GM21576 (cell line): Measurements from ENCODE around the gene SYT13.
A peak's percentile ranks its signal among the peaks of the same experiment; 100 is the strongest.
"Not testable (repeated sequence)": the region's sequence is repeated elsewhere in the genome, so short reads cannot be mapped to it uniquely, and the experiment has no call there.

ENCODE experiments used
- ATAC-seq: cut with Tn5 transposase; IDR thresholded peaks from one replicate; pipeline ENCODE4 v1.9.1; 2021; ENCODE audit warnings: mild to moderate bottlenecking, moderate library complexity; ENCODE audit not compliant: unreplicated experiment

The SYT13 gene

GRCh38 chr11:45250035-45250718 lies 36.0 kb downstream of the SYT13 start:
- no peak for ATAC-seq

- ATAC-seq, result not testable (repeated sequence)
These were observed 36.8 kb downstream of the SYT13 start for GRCh38 chr11:45249372-45249771.

- no peak for ATAC-seq
These were observed 37.6 kb downstream of the SYT13 start for GRCh38 chr11:45248501-45249011.

GRCh38 chr11:45247433-45247832 lies 38.7 kb downstream of the SYT13 start:
- ATAC-seq, result no peak

GRCh38 chr11:45246241-45246640 lies 39.9 kb downstream of the SYT13 start:
- ATAC-seq, result no peak

- no peak for ATAC-seq
These were observed 40.7 kb downstream of the SYT13 start for GRCh38 chr11:45245218-45246045.

GRCh38 chr11:45243967-45244366 lies 42.2 kb downstream of the SYT13 start:
- no peak for ATAC-seq

- ATAC-seq, result no peak
These were observed 46.4 kb downstream of the SYT13 start for GRCh38 chr11:45239733-45240132.

GRCh38 chr11:45238724-45239123 lies 47.4 kb downstream of the SYT13 start:
- ATAC-seq, result no peak

GRCh38 chr11:45237711-45238315 lies 48.3 kb downstream of the SYT13 start:
- ATAC-seq, result no peak

GRCh38 chr11:45234306-45235006 lies 51.7 kb downstream of the SYT13 start:
- no peak for ATAC-seq

- no peak for ATAC-seq
These were observed 52.4 kb downstream of the SYT13 start for GRCh38 chr11:45233804-45234170.

GRCh38 chr11:45233121-45233803 lies 52.9 kb downstream of the SYT13 start:
- peak; percentile 58 for ATAC-seq

- ATAC-seq, result no peak
These were observed 53.6 kb downstream of the SYT13 start for GRCh38 chr11:45232341-45233080.

GRCh38 chr11:45229401-45230020 lies 56.6 kb downstream of the SYT13 start:
- ATAC-seq, result no peak

- no peak for ATAC-seq
These were observed 58.3 kb downstream of the SYT13 start for GRCh38 chr11:45227836-45228235.

- no peak for ATAC-seq
These were observed 59.2 kb downstream of the SYT13 start for GRCh38 chr11:45226901-45227300.

- no peak for ATAC-seq
These were observed 59.9 kb downstream of the SYT13 start for GRCh38 chr11:45225961-45226871.
